ENCODE data around the gene SOX18.

DNA sequence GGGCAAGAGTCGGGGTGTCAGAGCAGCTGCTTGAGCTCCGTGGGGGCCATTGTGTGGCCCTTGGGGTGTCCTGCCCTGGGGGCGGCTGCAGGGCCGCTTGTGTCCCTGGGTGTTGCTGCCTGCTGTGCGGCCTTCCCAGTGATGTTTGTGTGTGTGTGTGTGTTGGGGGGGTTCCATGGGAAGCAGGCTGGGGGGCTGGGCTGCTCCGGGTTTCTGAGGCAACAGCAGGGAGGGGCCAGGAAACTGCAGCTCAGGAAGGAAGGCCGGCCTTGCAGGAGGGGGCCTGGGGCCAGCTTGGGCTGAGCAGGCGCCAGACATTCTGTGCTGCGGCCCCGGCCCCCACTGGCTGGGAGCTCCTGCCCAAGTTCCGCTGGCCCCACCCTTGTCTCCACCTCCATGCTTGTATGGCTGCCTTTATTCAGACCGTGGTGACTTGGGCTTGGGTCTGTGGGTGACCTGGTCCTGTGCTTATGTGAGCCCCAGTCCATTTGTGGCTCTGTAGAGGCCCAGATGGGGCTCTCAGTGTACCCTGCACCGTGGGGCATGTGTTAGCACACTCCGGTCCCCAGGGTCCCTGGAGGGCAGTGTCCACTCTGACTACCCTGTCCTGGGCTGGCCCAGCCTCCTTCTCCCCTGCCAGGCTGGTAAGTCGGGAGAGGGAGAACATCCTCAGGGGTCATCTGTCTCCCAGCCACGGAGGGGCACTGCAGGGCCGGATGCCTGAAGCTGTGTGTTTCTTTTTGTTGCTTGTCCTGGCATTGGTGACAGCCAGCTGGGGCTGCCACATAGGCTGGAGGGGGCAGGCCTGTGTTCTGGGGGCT lies 4.6 kb upstream of the SOX18 start:
- TF ChIP-seq SUZ12 (IDR thresholded peaks at IDR 0.05; ENCODE audit: extremely low read depth, insufficient read depth, insufficient read length) (no peak), YY1 (IDR thresholded peaks at IDR 0.05; ENCODE audit: insufficient read depth, insufficient read length) (no peak)

Measured in NT2/D1 (cell line).